DMS53 (cell line): ENCODE results near the gene ZBTB20.

ENCODE experiments used
- DNase-seq: peaks from one replicate; lab custom pipeline; 2025; lab: John Stamatoyannopoulos, UW

ZBTB20 gene

GRCh38 chr3:115019900-115020299, 127.2 kb downstream of the ZBTB20 start:
- no peak for DNase-seq

- DNase-seq = no peak
Measured at GRCh38 chr3:115018694-115019093, 128.4 kb downstream of the ZBTB20 start.

GRCh38 chr3:115007966-115008365, 139.1 kb downstream of the ZBTB20 start:
- DNase-seq = no peak

- DNase-seq = no peak
Measured at GRCh38 chr3:115004201-115005140, 142.6 kb downstream of the ZBTB20 start.

- DNase-seq = no peak
Measured at GRCh38 chr3:114998971-114999579, 148.0 kb downstream of the ZBTB20 start.

- peak; percentile 2 for DNase-seq
Measured at GRCh38 chr3:114994554-114995341, 152.3 kb downstream of the ZBTB20 start.

GRCh38 chr3:114985776-114986175, 161.3 kb downstream of the ZBTB20 start:
- no peak for DNase-seq

GRCh38 chr3:114983248-114983647, 163.8 kb downstream of the ZBTB20 start:
- no peak for DNase-seq

- DNase-seq = no peak
Measured at GRCh38 chr3:114974387-114974786, 172.7 kb downstream of the ZBTB20 start.

GRCh38 chr3:114973536-114973935, 173.6 kb downstream of the ZBTB20 start:
- DNase-seq = no peak

- DNase-seq = no peak
Measured at GRCh38 chr3:114967168-114967567, 179.9 kb downstream of the ZBTB20 start.

GRCh38 chr3:114962189-114962588, 184.9 kb downstream of the ZBTB20 start:
- DNase-seq = no peak

- DNase-seq = no peak
Measured at GRCh38 chr3:114958930-114959329, 188.2 kb downstream of the ZBTB20 start.

- no peak for DNase-seq
Measured at GRCh38 chr3:114953800-114954199, 193.3 kb downstream of the ZBTB20 start.

- no peak for DNase-seq
Measured at GRCh38 chr3:114953215-114953799, 193.8 kb downstream of the ZBTB20 start.

- DNase-seq = no peak
Measured at GRCh38 chr3:114942773-114943172, 204.3 kb downstream of the ZBTB20 start.

GRCh38 chr3:114941626-114942309, 205.3 kb downstream of the ZBTB20 start:
- peak; percentile 2 for DNase-seq

GRCh38 chr3:114939920-114940319, 207.2 kb downstream of the ZBTB20 start:
- peak; percentile 60 for DNase-seq

GRCh38 chr3:114933407-114933806, 213.7 kb downstream of the ZBTB20 start:
- DNase-seq = no peak

- no peak for DNase-seq
Measured at GRCh38 chr3:114929971-114930732, 216.9 kb downstream of the ZBTB20 start.
